K562 (cell line): Measurements from ENCODE around the gene C1orf167. TPM values are rescaled to one million over a fixed set of nuclear protein-coding genes. Genes with fewer than 3 reads are reported as not detected.

ENCODE experiments used
- ARID3B ChIP-seq: fragments of 250-450 bp; sonication (Bioruptor Pico); IDR thresholded peaks from 2 replicates; pipeline ENCODE4 v1.4.0; 2020; ENCODE audit warnings: borderline replicate concordance
- CBX2 ChIP-seq: fragments of 200-600 bp; sonication (generic); IDR thresholded peaks from one replicate; pipeline ENCODE4 v1.6.1; 2012; ENCODE audit warnings: mild to moderate bottlenecking, low read length, inconsistent platforms; ENCODE audit not compliant: insufficient read depth, poor library complexity, severe bottlenecking
- HEY1 ChIP-seq: fragments of 250-450 bp; sonication (Bioruptor Pico); IDR thresholded peaks from 2 replicates; pipeline ENCODE4 v1.5.0; 2020; ENCODE audit warnings: mild to moderate bottlenecking, moderate library complexity, borderline replicate concordance
- HLTF ChIP-seq: fragments of 450-650 bp; IDR thresholded peaks from 2 replicates; pipeline ENCODE4 v1.6.1; 2016
- HNRNPUL1 ChIP-seq: fragments of 200-400 bp; formaldehyde crosslinking; IDR thresholded peaks from 2 replicates; pipeline ENCODE4 v1.6.1; 2017; ENCODE audit warnings: low read length
- KAT2B ChIP-seq: IDR thresholded peaks from one replicate; pipeline ENCODE4 v1.6.1; 2012; ENCODE audit warnings: low read depth, mild to moderate bottlenecking, control low read depth, inconsistent platforms, low read length, moderate library complexity
- MYBL2 ChIP-seq, 2 experiments: fragments of 450-650 bp in 1 of 2; sonication (generic) in 1 of 2; formaldehyde crosslinking in 1 of 2; IDR thresholded peaks; 2 replicates each; pipeline versions ENCODE4 v1.6.1 to v1.8.1; 2017 to 2022; ENCODE audit warnings: borderline replicate concordance in 1 of 2, inconsistent platforms in 1 of 2, low read depth in 1 of 2, mild to moderate bottlenecking in 1 of 2, missing genetic modification reagents in 1 of 2, moderate library complexity in 1 of 2
- NFATC3 ChIP-seq: fragments of 450-650 bp; IDR thresholded peaks from 2 replicates; pipeline ENCODE4 v1.6.1; 2017; ENCODE audit warnings: mild to moderate bottlenecking
- NFIX ChIP-seq: fragments of 250-450 bp; sonication (Bioruptor Pico); IDR thresholded peaks from 2 replicates; pipeline ENCODE4 v1.4.0; 2020; ENCODE audit warnings: low read depth, mild to moderate bottlenecking, moderate library complexity
- PURB ChIP-seq: sonication (generic); formaldehyde crosslinking; IDR thresholded peaks from 2 replicates; pipeline ENCODE4 v1.9.0; 2021; ENCODE audit warnings: low read depth, mild to moderate bottlenecking, missing genetic modification reagents
- RCOR1 ChIP-seq, 2 experiments: IDR thresholded peaks; 2 replicates each; pipeline ENCODE4 v1.6.1; 2012; ENCODE audit warnings: low read depth in 2 of 2, low read length in 2 of 2, borderline replicate concordance in 1 of 2, improper control_type of control experiment in 1 of 2
- SPI1 ChIP-seq: IDR thresholded peaks from 2 replicates; pipeline ENCODE4 v1.6.1; 2011; ENCODE audit warnings: low read depth, low read length, control low read depth, borderline replicate concordance
- TCFL5 ChIP-seq: fragments of 250-450 bp; sonication (Bioruptor Pico); conservative IDR thresholded peaks from 2 replicates; pipeline ENCODE4 v1.6.1; 2021; ENCODE audit warnings: mild to moderate bottlenecking, moderate library complexity, matching md5 sums
- TFAM ChIP-seq: fragments of 250-450 bp; sonication (Bioruptor Pico); conservative IDR thresholded peaks from 2 replicates; pipeline ENCODE4 v1.5.0; 2021; ENCODE audit warnings: mild to moderate bottlenecking, moderate library complexity
- TRIM28 ChIP-seq: fragments of 450-650 bp; IDR thresholded peaks from 2 replicates; pipeline ENCODE4 v1.6.1; 2017
- ZBTB7A ChIP-seq: IDR thresholded peaks from 2 replicates; pipeline ENCODE4 v1.6.1; 2011; ENCODE audit warnings: low read depth, mild to moderate bottlenecking, low read length, moderate library complexity, borderline replicate concordance; ENCODE audit not compliant: control insufficient read depth
- ZNF232 ChIP-seq: sonication (generic); formaldehyde crosslinking; IDR thresholded peaks from 2 replicates; pipeline ENCODE4 v1.8.0; 2022; ENCODE audit warnings: mild to moderate bottlenecking, missing genetic modification reagents
- ZNF561 ChIP-seq: fragments of 450-650 bp; formaldehyde crosslinking; conservative IDR thresholded peaks from 2 replicates; pipeline ENCODE4 v1.4.0; 2020; ENCODE audit warnings: mild to moderate bottlenecking, moderate library complexity
- ZNF764 ChIP-seq: fragments of 250-450 bp; sonication (Bioruptor Pico); IDR thresholded peaks from 2 replicates; pipeline ENCODE4 v1.4.0; 2020; ENCODE audit warnings: low read depth, mild to moderate bottlenecking, moderate library complexity
- polyA plus RNA-seq, 8 experiments: library from polyadenylated mRNA; depleted of rRNA in 4 of 8; stranded (reverse) in 5 of 8; unstranded in 3 of 8; fragments of >200 nt; fragmentation: Nextera tagmentation in 2 of 8; fragmentation: Illumina TruSeq in 1 of 8; extraction: Ambion mirVana in 2 of 8; extraction: Trizol in 1 of 8; gene quantifications; 2 replicates each; pipeline versions ENCODE4 v1.2.1 to v1.2.3, GENCODE V29; 2011 to 2014; ENCODE audit warnings: inconsistent platforms in 1 of 8, missing spikeins in 1 of 8
- total RNA-seq, 7 experiments: library from RNA; depleted of rRNA in 6 of 7; stranded (reverse); fragments of >200 nt in 6 of 7; fragmentation: Illumina TruSeq in 2 of 7; extraction: Trizol in 2 of 7; gene quantifications; 2 replicates each; pipeline versions ENCODE4 v1.2.1 to v1.2.3, GENCODE V29; 2011 to 2021; ENCODE audit warnings: low replicate concordance in 1 of 7
- TF ChIP-seq, protein P1 (sequence below): fragments of 150-350 bp; IDR thresholded peaks from 2 replicates; pipeline ENCODE4 v1.6.1; 2014; ENCODE audit warnings: low read depth, mild to moderate bottlenecking, low read length, borderline replicate concordance
- TF ChIP-seq, protein P2 (sequence below): fragments of 450-650 bp; IDR thresholded peaks from 2 replicates; pipeline ENCODE4 v1.6.1; 2018; ENCODE audit warnings: mild to moderate bottlenecking, low read depth; ENCODE audit not compliant: partially characterized antibody

Gene C1orf167
- total and polyA plus RNA-seq, 9 of the 15 experiments (the other 6 are each of a cell fraction or from before 2014, with no cell fraction given), result 0.22 to 0.86 (median 0.31) TPM; not detected in 2

DNA sequence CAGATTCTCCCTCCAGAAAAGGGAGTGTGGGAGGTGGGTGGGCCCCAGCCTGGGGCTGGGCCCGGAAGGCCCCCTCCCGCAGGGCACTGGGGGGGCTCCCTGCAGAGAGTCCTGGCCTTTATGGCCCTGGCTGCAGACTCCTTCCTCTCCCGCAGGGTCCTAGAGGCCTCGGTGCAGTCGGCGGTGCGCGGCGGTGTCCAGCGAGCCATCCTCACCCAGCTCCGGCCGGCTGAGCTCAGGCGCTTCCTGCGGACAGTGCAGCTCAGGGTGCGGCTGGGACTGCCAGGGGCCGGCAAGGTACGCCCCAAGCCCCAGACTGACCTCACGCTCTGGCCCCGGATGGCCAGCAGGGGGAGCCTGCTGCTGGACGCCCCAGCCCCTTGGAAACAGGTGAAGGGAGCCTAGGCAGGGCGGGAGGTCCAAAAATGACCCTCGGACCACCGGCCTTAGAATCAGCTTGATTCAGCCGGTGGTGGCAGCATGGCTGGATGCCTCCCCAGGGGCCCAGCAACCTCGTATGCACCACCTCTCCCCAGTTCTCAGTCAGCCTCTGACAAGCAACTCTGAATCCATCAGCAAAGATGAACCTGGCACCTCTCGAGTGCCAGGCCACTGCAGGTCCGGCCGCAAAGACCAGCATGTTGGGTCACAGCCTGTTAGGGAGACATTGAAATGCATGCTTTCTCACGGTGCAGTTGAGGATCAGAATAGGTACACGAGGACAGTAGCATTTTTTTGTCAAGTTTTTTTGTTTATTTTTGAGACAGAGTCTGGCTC lies 23.2 kb downstream of the C1orf167 start (continued):
- TF ChIP-seq ZNF764 (CRISPR knock-in tag), result peak; percentile 54; the same call in 1 of the 2 replicates
- no peak; the same call in none of the 2 replicates for TF ChIP-seq HLTF
- peak; percentile 74; the same call in 1 of the 2 replicates for TF ChIP-seq TRIM28
- TF ChIP-seq, protein P1, sequence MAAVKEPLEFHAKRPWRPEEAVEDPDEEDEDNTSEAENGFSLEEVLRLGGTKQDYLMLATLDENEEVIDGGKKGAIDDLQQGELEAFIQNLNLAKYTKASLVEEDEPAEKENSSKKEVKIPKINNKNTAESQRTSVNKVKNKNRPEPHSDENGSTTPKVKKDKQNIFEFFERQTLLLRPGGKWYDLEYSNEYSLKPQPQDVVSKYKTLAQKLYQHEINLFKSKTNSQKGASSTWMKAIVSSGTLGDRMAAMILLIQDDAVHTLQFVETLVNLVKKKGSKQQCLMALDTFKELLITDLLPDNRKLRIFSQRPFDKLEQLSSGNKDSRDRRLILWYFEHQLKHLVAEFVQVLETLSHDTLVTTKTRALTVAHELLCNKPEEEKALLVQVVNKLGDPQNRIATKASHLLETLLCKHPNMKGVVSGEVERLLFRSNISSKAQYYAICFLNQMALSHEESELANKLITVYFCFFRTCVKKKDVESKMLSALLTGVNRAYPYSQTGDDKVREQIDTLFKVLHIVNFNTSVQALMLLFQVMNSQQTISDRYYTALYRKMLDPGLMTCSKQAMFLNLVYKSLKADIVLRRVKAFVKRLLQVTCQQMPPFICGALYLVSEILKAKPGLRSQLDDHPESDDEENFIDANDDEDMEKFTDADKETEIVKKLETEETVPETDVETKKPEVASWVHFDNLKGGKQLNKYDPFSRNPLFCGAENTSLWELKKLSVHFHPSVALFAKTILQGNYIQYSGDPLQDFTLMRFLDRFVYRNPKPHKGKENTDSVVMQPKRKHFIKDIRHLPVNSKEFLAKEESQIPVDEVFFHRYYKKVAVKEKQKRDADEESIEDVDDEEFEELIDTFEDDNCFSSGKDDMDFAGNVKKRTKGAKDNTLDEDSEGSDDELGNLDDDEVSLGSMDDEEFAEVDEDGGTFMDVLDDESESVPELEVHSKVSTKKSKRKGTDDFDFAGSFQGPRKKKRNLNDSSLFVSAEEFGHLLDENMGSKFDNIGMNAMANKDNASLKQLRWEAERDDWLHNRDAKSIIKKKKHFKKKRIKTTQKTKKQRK, result no peak
- TF ChIP-seq ZBTB7A, result peak; percentile 92
- no peak for TF ChIP-seq MYBL2 (IDR thresholded peaks at IDR 0.05; ENCODE audit: low read depth)
- no peak for TF ChIP-seq MYBL2 (CRISPR knock-in tag; IDR thresholded peaks at IDR 0.05; ENCODE audit: borderline replicate concordance)
- TF ChIP-seq HEY1 (CRISPR knock-in tag), result no peak
- TF ChIP-seq ARID3B (CRISPR knock-in tag), result no peak
- TF ChIP-seq, protein P2, sequence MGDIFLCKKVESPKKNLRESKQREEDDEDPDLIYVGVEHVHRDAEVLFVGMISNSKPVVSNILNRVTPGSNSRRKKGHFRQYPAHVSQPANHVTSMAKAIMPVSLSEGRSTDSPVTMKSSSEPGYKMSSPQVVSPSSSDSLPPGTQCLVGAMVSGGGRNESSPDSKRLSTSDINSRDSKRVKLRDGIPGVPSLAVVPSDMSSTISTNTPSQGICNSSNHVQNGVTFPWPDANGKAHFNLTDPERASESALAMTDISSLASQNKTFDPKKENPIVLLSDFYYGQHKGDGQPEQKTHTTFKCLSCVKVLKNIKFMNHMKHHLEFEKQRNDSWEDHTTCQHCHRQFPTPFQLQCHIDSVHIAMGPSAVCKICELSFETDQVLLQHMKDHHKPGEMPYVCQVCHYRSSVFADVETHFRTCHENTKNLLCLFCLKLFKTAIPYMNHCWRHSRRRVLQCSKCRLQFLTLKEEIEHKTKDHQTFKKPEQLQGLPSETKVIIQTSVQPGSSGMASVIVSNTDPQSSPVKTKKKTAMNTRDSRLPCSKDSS, result no peak
- TF ChIP-seq HNRNPUL1, result no peak
- TF ChIP-seq ZNF232, result no peak
- no peak for TF ChIP-seq NFIX
- TF ChIP-seq PURB (CRISPR knock-in tag), result no peak
- TF ChIP-seq KAT2B, result no peak
- TF ChIP-seq SPI1, result no peak
- TF ChIP-seq ZNF561 (CRISPR knock-in tag), result 0 out of 2 replicates have a peak, but pooled peaks have one; percentile 63
- TF ChIP-seq TCFL5, result no peak
- no peak for TF ChIP-seq NFATC3
- TF ChIP-seq TFAM (CRISPR knock-in tag), result no peak
- TF ChIP-seq RCOR1 (IDR thresholded peaks at IDR 0.05; ENCODE audit: borderline replicate concordance in 1 of 2, low read depth in 2 of 2, low read length in 2 of 2), result peak; percentile 17 to 59; a peak in 2 of 4 replicates
- no peak for TF ChIP-seq CBX2
